ENCODE results near the gene TMED1. TPM values are rescaled to one million over a fixed set of nuclear protein-coding genes. Genes with fewer than 3 reads are reported as not detected.

TMED1 gene
- total and polyA plus RNA-seq, 9 of the 15 experiments (the other 6 are each of a cell fraction or from before 2014, with no cell fraction given): 0.86 to 30.2 (median 23.5) TPM

DNA sequence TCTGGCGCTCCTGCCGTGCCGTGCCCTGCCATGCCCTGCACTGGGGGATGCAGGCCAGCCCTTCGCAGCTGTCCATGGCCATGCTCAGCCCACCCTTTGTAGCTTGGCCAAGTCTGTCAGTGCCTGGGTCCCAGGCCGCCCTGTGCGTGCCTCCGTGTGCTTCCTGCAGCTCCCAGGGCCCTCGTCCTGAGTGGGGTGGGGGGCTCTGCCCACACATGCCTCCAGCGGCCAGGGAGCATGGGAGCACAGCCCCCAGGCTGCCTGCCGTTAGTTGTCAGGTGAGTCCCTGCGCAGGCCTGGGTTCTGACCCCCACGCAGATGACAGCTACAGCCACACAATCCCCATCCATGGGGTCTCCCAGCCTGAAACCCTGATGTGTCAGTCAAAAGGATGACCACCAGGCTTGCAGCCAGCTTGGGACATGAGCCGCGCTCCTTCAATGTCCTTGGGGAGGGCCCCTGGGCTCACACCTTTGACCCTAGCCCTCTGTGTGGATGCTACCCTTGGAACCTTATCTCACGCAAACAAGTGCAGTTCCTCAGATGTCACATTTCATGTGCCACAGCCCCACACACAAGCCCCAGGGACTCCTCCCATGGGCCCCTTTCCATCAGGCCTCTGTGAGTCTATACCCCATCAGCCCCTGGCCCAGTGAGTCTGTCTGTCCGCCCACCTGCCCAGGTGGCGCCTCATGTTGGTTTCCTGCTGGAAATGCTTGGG is 24.5 kb downstream of the TMED1 start (continued):
- TF ChIP-seq, protein P1, sequence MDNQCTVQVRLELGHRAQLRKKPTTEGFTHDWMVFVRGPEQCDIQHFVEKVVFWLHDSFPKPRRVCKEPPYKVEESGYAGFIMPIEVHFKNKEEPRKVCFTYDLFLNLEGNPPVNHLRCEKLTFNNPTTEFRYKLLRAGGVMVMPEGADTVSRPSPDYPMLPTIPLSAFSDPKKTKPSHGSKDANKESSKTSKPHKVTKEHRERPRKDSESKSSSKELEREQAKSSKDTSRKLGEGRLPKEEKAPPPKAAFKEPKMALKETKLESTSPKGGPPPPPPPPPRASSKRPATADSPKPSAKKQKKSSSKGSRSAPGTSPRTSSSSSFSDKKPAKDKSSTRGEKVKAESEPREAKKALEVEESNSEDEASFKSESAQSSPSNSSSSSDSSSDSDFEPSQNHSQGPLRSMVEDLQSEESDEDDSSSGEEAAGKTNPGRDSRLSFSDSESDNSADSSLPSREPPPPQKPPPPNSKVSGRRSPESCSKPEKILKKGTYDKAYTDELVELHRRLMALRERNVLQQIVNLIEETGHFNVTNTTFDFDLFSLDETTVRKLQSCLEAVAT (IDR thresholded peaks at IDR 0.05): no peak
- TF ChIP-seq CXXC5 (CRISPR knock-in tag; IDR thresholded peaks at IDR 0.05) (peak; percentile 50), RBM39 (optimal IDR thresholded peaks at IDR 0.05; ENCODE audit: low read depth, low read length) (no peak), ZNF780A (CRISPR knock-in tag; IDR thresholded peaks at IDR 0.05) (no peak), SETDB1 (IDR thresholded peaks at IDR 0.05; ENCODE audit: low read length) (no peak), RBM14 (IDR thresholded peaks at IDR 0.05; ENCODE audit: borderline replicate concordance, insufficient read depth, low read depth, low read length) (no peak), RFX7 (CRISPR knock-in tag; IDR thresholded peaks at IDR 0.05) (no peak), KDM5B (IDR thresholded peaks at IDR 0.05; ENCODE audit: insufficient replicate concordance, low read depth, low read length) (no peak), ZNF707 (CRISPR knock-in tag; conservative IDR thresholded peaks at IDR 0.05) (no peak), ZNF174 (CRISPR knock-in tag; IDR thresholded peaks at IDR 0.05) (no peak), TSC22D4 (tag; IDR thresholded peaks at IDR 0.05) (no peak), ATF7 (IDR thresholded peaks at IDR 0.05) (no peak), RBFOX2 (IDR thresholded peaks at IDR 0.05; ENCODE audit: low read depth, low read length) (no peak), BHLHE40 (IDR thresholded peaks at IDR 0.05; ENCODE audit: low read length) (peak; percentile 36; the same call in 1 of the 2 replicates), ZNF282 (CRISPR knock-in tag; IDR thresholded peaks at IDR 0.05) (no peak), MED1 (CRISPR knock-in tag; IDR thresholded peaks at IDR 0.05; ENCODE audit: borderline replicate concordance) (no peak), ESRRA (IDR thresholded peaks at IDR 0.05; ENCODE audit: borderline replicate concordance, low read depth) (peak; percentile 71), ZNF212 (CRISPR knock-in tag; IDR thresholded peaks at IDR 0.05) (no peak), TEAD1 (CRISPR knock-in tag; IDR thresholded peaks at IDR 0.05) (no peak), ZNF384 (IDR thresholded peaks at IDR 0.05; ENCODE audit: low read depth, low read length) (no peak), ZC3H8 (IDR thresholded peaks at IDR 0.05) (no peak), GTF2E2 (tag; IDR thresholded peaks at IDR 0.05) (no peak), SLC30A9 (CRISPR knock-in tag; IDR thresholded peaks at IDR 0.05) (no peak)
- TF ChIP-seq, protein P2, sequence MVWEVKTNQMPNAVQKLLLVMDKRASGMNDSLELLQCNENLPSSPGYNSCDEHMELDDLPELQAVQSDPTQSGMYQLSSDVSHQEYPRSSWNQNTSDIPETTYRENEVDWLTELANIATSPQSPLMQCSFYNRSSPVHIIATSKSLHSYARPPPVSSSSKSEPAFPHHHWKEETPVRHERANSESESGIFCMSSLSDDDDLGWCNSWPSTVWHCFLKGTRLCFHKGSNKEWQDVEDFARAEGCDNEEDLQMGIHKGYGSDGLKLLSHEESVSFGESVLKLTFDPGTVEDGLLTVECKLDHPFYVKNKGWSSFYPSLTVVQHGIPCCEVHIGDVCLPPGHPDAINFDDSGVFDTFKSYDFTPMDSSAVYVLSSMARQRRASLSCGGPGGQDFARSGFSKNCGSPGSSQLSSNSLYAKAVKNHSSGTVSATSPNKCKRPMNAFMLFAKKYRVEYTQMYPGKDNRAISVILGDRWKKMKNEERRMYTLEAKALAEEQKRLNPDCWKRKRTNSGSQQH (CRISPR knock-in tag; IDR thresholded peaks at IDR 0.05): no peak
- TF ChIP-seq, protein P3, sequence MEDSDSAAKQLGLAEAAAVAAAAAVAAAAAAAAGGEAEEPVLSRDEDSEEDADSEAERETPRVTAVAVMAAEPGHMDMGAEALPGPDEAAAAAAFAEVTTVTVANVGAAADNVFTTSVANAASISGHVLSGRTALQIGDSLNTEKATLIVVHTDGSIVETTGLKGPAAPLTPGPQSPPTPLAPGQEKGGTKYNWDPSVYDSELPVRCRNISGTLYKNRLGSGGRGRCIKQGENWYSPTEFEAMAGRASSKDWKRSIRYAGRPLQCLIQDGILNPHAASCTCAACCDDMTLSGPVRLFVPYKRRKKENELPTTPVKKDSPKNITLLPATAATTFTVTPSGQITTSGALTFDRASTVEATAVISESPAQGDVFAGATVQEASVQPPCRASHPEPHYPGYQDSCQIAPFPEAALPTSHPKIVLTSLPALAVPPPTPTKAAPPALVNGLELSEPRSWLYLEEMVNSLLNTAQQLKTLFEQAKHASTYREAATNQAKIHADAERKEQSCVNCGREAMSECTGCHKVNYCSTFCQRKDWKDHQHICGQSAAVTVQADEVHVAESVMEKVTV (CRISPR knock-in tag; IDR thresholded peaks at IDR 0.05): no peak
- TF ChIP-seq, protein P4, sequence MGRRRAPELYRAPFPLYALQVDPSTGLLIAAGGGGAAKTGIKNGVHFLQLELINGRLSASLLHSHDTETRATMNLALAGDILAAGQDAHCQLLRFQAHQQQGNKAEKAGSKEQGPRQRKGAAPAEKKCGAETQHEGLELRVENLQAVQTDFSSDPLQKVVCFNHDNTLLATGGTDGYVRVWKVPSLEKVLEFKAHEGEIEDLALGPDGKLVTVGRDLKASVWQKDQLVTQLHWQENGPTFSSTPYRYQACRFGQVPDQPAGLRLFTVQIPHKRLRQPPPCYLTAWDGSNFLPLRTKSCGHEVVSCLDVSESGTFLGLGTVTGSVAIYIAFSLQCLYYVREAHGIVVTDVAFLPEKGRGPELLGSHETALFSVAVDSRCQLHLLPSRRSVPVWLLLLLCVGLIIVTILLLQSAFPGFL (CRISPR knock-in tag; IDR thresholded peaks at IDR 0.05): no peak

Measured in K562 (cell line).